Activated gamma-delta T cell (primary cell): Measurements from ENCODE around the gene RUNX2.

Source experiments
- DNase-seq: peaks from one replicate; lab custom pipeline; 2025; lab: John Stamatoyannopoulos, UW

The RUNX2 gene

DNA sequence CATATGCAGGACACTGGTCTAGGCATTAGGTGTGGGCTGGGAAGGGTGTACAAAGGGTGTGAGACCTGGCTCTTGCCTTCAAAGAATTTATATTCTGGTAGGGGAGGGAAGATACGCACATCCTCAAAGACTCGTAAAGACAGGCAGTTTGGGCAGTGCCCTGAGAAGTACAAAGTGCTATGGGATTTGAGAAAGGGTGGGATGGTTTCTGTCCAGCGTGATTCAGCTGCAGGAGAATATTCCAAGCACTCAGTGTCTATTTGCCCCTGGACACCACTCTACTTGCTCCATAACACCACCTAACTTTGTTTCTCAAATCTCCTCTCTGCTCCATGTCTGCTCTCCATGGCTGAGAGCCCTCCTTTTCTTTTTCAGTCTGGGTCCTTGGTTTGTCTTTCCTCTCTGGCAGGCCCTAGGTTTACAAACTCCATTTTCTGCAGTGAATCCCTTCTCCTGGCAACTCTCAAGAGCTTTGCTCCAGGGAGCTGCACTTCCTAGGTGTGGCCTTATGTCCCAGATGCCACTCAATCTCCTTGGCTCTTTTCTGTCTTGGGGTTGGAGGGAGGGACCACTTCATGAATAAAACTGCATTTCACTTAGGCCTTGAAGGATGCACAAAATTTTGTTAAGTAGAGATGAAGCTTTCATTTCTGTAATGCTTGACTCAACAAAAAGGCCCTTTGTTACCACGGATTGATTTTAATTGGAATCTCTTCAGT lies 377.2 kb downstream of the RUNX2 start:
- no peak for DNase-seq

DNA sequence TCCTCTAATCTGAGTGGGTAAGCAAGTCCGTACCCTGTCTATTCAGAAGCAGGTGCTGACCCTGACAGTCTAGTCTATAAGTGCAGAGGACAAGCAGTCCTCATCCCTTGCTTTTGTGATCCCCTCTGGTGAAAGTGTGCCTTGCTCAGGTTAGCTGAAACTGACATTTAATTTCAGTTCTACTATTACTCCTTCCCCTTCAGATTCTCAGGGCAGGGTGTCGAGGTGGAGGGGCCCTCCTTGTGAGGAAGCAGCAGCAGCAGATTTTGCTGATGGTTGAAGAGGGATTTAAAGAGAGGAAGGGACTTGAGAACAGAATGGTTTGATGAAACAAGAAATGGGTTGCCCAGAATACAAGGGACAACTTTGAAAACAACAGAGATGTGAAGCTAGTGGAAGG lies 378.2 kb downstream of the RUNX2 start:
- no peak for DNase-seq

DNA sequence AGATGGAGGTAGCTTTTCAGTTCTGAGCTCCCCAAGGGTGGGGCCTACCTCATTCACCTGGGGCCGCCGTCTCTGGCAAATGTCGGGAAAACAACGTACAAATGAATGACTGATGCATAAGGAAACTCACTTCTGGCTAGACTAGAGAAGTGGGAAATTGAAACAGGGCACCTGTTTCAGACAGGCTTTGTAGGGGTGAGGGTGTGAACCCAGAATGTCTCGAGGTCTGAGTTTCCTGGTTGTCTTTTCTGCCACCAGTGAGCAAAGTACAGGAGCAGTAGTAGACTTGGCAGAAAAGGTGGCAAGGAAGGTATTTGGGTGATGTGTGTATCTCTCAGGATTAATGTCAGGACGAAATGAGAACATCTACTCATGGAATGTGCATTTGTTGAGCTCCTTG lies 379.0 kb downstream of the RUNX2 start:
- DNase-seq = no peak

GRCh38 chr6:45709781-45710220 lies 381.7 kb downstream of the RUNX2 start:
- no peak for DNase-seq

GRCh38 chr6:45710304-45710821 lies 382.2 kb downstream of the RUNX2 start:
- no peak for DNase-seq

DNA sequence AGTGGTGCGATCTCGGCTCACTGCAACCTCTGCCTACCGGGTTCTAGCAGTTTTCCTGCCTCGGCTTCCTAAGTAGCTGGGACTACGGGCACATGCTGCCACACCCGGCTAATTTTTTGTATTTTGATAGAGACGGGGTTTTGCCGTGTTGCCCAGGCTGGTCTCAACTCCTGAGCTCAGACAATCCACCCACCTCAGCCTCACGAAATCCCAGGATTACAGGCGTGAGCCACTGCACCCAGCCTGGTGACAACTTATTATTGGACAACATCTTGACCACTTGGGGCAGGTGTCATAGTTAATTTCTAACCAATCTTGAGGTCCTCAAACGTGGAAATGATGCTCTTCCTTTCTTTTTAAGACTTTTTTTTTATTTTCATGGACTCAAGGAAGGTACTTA lies 383.9 kb downstream of the RUNX2 start:
- no peak for DNase-seq

DNA sequence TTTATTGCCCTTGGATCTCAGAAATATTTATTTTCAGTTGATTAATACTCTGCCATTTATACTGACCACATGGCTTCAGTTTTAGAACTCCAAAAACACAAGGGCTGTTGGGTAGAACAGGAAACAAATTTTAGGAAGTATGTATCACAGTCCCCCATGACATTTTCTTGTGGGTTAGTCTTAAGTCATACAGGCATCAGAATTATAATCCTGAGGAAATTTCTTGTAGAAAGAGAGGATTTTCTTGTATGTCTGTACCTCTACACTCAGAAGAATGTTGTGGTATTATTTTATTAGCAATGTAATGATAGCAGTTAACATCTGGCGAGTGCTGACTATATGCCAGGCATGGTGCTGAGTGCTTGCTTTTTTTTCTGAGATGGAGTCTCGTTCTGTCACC lies 384.7 kb downstream of the RUNX2 start:
- DNase-seq = no peak
